GM19438 (cell line): ENCODE data around the gene CREBZF.
"Not testable (repeated sequence)": the region's sequence is repeated elsewhere in the genome, so short reads cannot be mapped to it uniquely, and the experiment has no call there.

Experiments used
- ATAC-seq: cut with Tn5 transposase; IDR thresholded peaks from one replicate; pipeline ENCODE4 v1.9.1; 2021; ENCODE audit warnings: low read depth; ENCODE audit not compliant: unreplicated experiment

The CREBZF gene

DNA sequence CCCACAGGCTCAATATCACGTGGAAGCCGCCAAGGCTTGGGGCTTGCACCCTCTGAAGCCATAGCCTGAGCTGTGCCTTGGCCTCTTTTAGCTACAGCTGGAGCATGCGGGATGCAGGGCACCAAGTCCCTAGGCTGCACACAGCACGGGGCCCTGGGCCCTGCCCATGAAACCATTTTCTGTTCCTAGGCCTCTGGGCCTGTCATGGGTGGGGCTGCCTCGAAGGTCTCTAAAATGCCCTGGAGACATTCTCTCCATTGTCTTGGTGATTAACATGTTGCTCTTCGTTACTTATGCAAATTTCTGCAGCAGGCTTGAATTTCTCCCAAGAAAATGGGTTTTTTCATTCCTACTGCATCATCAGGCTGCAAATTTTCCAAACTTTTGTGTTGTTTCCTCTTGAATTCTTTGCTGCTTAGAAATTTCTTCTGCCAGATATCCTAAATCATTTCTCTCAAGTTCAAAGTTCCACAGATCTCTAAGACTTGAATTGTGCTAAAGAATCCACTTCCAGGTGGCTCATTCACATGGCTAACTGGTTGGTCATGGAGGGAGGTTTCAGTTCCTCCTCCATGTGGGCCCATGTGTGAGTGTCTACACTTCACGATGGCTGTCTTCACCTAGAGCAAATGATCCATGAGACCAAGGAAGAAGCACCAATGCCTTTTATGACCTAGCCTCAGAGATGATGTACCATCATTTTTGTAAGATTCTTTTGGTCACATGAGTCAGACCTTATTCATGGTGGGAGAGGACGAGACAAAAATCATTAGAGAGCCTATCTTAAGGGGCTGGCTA lies 7.4 kb upstream of the CREBZF start:
- no peak for ATAC-seq

DNA sequence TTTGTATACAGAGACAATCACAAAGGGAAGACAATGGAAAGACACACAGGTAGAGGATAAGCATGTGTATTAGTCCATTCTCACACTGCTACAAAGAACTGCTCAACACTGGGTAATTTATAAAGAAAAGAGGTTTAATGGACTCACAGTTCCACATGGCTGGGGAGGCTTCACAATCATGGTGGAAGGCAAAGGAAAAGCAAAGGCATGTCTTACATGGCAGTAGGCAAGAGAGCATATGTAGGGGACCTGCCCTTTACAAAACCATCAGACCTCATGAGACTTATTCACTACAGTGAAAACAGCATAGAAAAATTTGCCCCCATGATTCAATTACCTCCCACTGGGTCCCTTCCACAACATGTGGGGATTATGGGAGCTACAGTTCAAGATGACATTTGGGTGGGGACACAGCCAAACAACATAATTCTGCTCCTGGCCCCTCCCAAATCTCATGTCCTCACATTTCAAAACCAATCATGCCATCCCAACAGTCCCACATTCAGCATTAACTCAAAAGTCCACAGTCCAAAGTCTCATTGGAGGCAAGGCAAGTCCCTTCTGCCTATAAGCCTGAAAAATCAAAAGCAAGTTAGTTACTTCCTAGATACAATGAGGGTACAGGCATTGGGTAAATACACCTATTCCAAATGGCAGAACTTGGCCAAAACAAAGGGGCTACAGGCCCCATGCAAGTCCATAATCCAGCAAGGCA lies 6.2 kb upstream of the CREBZF start:
- ATAC-seq: not testable (repeated sequence)

DNA sequence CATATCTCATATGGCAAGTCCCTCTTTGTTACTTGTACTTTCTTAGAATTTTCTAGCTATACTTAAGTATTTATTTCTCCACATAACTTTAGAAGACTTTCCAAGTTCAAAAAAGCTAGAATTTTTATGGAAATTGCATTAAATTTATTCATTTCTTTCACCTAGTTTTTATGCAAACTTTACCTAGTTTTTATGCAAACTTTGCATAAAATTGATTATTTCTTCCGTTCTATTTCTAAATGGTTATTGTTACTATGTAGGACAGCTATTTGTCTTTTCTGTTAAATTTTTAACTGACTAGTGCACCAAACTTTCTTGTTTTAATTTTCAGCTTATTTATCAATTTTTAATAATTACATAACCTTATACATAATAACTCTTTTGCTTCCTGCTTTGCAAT lies 3.2 kb upstream of the CREBZF start:
- no peak for ATAC-seq

DNA sequence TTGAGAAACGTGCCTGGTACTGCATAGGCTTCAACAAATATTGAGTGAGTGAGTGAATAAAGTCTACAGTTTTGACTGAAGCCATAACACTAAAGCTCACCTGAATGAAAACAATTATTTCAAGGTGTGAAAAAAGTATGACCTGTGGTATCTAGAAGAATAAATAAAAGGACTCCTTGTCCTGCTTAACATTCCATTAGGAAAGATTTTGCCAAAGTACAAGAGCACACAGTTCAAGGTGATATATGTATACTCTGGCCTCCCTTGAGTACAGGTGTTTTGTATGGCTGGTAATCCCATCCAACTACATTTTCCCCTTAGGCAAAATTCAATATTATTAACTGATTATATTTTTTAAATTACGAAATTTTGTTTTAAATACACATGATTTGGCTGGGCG lies 1.8 kb upstream of the CREBZF start:
- ATAC-seq: no peak

DNA sequence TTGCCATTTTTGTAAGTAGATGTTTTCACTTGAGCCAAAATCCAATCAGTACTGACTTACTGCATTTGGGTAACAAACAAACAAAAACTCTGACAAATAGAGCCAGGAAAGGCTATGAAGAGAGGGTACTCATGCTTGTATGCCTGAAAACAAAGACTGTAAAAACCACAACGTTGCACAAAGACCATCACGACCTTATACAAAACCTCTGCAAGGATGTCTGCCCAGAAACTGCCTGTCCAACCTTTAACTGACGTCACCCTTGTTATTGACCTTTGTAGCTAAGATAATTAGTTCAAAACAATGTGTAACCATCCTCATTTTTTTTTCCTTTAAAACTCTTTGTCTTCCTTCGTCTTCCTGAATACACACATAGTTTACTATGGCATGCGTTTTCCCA lies 804 bp upstream of the CREBZF start:
- no peak for ATAC-seq

DNA sequence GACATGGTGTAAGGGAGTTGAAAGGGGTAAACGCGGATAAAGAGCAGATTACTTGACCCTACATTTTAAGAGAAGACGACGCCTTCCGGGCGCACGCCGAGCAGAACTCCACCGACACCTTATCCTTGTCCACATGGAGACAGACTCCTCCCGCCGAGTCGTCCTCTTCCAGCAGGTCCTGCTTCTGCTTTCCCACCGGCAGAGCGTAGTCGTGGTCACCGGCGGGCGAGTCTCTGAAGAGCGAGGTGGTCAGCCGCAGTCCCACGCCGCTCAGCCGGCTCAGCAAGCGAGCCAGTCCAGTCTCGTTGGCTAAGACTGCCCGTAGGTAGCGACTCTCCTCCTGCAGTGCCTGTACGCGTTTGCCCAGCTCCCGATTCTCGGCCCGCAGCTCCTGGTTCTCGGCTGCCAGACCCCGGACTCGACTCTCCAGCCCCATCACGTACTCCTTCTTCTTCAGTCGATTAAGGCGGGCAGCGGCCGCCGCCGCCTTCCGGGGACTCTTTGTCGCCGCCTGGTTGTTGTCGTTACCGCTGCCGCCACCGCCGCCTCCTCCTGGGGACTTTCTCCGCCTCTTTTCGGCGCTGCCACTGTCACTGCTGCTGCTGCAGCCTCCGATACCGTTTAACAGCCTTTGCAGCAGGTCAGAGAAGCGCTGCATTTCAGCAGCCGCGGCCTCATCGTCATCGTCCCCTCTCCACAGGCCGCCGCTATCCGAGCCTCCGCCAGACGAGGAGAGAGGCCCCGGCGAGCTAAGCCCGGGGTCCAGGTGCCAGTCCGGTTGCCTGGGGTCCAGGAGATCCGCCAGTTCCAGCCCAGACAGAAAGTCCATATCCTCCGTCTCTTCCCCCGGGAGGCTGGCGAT lies 945 bp downstream of the CREBZF start:
- peak; percentile 65 for ATAC-seq

DNA sequence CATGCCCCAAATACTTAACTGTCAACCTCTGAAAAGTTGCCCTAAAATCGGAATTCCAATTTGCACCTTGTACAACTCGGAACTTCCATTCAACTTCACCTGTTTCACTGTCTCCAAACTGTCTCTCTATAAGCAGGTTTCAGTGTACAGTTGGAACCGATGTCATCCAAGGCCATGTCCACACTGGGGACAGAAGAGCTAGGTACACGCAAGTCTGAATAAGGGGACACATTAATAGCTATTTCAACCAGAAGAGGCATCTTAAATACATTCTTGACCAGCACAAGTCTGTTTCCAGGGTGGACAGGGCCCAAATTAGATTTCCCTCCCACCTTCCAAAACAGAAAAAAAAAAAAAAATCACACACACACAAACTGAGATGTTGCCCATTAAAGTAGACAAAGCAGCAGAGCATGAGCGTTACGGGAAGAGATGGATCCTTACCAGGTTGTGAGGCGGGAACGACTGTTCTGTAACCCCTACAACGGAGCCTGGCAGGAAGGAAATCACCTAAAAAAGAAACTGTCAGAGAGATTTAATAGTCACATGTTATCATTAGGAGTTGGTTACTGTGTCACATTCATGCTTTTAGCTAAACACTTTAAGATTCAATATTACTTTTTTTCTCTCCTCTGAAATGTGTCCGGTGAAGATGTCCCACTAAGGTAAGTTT lies 1.7 kb downstream of the CREBZF start:
- ATAC-seq: no peak

DNA sequence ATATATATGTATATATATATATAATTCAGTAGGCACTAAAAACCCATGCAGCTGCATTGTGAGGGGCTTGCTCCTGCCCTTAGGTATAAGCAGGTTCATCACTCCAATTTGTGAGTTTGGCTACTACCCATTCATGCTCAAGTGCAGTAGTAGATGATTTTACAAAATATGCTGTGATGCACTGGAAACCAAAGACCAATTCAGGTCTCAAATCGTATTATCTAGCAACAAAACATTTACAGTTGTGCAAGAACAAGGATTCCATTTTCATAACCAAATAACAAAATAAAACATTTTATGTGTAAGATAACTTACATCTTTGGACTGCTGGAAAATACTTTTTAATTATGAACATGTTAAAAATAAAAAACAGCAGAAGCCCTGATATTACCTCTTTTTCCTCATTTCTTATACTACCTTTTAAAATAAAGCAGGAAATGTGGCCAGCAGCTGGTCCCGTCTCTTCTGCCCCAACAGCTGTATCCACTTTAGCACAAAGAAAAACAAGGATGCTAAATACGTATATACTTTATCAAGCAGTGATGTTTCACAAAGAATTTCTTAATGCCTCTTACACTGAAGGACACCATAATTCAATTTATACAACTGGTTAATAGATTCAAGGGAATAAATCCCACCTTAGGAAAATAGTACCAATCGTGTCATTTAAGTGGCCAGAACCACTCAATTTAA lies 2.8 kb downstream of the CREBZF start:
- no peak for ATAC-seq

DNA sequence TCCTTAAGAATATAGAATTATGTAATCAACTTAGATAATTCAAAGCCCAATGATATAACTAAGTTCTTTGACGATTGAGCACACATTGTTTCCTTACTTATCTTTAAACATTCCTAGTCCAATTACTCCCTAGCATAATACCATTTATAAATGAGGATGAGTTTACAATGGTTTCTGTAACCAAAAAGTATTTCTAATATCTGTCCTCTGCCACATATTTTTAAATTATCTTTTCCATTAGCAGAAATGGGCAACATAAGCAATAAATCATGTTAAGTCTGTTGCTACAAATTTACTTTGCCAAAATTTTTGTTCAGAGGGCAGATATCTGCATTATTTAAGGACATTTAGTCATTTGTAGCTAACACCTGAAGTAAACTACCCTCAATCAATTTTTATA lies 6.7 kb downstream of the CREBZF start:
- no peak for ATAC-seq

DNA sequence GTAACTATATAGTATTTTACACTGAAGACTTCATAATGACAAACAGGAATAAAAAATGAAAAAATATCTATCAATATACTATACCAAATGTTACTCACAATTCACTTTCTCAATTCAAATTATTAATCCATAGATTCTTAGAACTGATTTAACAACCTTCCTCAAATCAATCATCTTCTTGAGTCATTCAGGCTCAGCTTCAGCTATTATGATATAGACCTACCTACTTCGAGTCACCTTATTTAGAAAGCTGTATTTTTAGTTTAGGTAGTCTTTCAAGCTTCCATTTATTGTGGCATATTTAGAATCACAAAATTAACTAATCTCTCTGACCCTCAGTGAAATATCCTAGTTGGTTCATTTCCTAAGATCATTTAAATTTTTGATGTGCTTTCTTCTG lies 8.2 kb downstream of the CREBZF start:
- ATAC-seq: no peak

DNA sequence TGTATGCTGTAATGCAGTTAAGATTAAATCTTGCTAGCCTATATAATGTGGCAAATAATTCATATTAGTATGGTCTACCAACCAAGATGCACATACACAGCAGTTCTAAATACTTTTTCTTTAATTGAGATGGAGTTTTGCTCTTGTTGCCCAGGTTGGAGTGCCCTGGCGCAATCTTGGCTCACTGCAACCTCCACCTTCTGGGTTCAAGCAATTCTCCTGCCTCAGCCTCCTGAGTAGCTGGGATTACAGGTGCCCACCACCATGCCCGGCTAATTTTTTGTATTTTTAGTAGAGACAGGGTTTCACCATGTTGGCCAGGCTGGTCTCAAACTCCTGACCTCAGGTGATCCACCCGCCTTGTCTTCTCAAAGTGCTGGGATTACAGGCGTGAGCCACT lies 10.6 kb downstream of the CREBZF start:
- ATAC-seq: not testable (repeated sequence)

DNA sequence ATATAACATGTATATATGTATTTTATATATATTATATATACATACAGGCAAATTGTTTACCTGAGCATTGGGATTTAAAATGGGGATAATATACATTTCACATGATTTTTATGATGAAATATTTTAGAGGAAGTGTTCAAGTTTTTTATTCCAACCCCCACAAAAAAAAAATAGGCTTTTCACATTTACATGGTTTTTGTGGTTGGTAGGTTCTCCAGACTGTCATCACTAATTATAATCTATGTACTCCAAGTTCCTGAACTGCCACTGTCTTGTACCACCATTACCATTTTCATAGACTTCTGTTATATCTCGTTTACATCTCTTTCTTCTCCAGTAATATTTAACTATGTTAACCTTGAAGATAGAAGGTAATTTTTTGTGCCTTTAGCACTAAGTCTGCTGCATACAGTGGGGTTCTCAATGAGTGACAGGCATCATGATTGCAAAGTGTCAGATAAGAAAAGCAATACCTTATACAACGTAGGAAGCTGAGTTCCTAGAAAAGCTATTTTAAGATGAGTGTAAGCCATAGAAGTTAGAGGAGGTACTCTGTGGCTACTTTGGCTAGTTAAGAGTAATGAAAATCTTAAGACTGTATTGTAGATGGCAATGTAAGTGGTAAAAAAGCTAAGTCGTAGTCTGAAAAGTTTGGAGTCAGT lies 12.0 kb downstream of the CREBZF start:
- ATAC-seq: no peak

DNA sequence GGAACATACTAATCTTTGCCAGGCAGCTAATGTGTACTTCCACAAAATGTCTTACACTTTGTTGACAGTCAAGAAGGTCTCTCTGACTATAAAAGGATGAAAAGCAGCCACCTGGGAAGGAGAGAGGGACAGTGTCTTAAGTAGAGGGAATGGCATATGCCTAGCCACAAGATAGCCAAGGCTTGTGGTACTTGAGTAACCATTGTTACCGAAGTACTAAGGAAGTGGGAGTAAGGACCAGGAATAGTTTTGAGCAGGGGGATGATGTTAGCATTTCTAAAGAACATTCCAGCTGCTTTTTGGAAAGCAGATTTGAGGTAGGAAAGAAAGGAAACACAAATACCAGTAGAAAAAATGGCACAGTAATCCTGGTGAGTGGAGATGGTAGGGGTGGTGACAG lies 13.8 kb downstream of the CREBZF start:
- no peak for ATAC-seq

DNA sequence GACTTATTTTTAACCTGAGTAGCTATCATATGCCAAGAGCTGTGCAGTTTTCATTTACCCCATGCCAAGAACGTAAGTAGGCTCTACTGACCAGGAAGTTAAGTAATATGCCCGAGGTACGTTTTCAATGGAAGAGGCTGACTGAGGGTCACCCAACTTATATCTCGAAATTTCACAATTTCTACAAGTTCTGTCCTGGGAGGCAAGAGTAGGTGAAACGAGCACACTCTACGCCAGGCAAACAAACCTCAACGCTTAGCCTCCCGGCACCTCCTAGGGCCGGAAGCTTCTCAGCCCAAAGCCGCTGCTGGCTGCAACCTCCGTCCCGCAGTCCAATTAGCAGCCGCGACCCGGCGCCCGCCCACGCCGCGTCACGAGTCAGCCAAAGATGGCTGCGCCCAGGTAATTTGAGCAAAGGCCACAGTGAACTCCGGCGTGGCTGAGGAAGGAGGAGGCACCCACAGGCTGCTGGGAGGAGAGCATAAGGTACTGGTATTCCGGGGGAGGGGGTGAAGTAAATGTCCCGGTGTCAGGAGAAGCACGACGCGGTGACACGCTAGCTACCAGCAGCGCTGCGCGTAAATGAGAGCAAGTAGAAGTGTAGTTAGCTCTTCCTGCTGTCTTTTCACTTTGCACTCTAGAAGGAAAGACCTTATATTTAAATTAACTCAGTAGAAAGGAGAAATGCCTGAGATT lies 17.2 kb downstream of the CREBZF start, which contains the start of gene TMEM126A:
Gene TMEM126A (plus strand): TSS at position 364 of the 696 bp plus-strand sequence. CDS start 2,289 bp downstream, outside the sequence.
- ATAC-seq: peak; percentile 99

DNA sequence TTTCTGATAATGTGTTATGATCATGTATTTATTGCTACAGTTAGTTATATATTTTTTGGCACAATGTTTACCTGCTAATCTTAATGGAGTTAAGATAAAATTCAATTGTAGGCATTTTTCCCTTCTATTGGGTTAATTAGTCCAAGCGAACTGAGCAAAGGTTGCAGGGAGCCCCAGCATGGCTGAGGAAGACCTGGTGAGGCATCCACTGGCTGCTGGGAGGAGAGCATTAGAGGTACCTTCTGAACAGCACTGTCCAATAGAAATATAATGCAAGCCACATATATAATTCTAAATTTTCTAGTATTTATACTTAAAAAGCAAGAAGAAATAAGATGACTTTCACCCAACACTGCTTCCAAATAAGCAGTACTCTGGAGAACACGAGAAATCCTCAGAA lies 17.9 kb downstream of the CREBZF start:
- no peak for ATAC-seq

DNA sequence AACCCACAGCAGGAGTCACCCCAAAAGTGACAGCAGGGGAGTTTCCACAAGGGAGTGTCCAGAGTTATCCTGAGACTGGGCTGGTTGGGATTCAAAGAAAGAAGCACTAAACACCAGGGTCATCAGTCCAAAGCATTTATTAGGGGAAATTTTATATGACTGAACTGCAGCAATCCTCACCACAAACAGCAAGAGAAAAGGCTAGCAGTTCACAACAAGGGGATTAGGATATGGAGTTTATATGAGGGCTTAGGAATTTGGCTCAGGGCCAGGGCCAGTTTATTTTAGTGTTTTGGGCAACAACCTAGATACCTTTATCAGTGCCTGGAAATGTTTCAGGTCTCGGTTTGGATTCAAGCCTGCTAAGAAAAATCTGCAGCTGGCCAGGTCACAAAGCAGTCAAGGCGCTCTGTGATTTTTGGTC lies 21.7 kb downstream of the CREBZF start:
- ATAC-seq: no peak

DNA sequence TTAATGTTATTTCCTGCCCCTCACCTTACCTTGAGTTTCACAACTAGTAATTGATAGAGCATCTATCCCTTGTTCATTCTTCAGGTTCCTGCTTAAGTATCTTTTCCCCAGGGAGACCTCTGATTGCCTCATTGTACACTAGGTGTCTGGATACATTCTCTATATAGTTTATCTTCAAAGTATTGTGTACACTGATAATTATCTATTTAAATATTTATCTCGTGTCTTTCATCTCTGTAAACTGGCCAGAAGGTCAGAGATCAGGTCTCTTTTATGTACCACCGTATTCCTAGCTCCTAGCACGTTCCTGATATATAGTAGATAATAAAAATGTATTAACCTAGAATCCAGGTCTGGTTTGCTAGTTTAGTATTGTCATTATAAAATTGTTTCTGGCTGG lies 30.2 kb downstream of the CREBZF start:
- ATAC-seq: no peak

DNA sequence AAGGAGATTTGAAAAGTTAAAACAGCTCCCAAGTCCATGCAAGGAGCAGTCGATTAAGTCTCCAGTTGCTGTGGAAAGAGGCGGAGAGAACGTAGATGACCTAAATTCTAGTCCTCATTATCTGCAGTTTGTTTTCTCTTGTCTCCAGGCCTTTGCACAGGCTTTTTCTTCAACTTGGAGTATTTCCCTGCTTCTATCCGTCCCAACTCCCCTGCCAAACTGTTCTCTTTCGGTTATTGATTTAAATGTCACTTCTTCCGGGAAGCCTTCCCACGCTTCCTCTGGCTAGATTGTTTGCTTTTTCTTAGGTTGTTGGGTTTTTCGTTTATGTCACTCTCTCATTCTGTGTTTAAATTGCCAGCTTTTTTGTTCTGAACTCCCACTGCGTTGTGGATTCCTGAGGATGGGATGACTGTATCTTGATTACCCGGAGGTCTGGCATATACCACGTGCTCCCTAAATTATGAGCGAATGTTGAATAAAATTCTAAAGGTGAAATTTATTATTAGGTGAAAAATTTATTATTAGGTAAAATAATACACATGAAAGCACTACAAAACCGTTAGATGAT lies 36.1 kb downstream of the CREBZF start:
- peak; percentile 4 for ATAC-seq
